Panc1 (cell line): ENCODE results near the gene AGBL3.

Experiments
- CTCF ChIP-seq: fragments of 450-650 bp; IDR thresholded peaks from 2 replicates; pipeline ENCODE4 v1.5.1; 2017; ENCODE audit warnings: mild to moderate bottlenecking
- POLR2AphosphoS5 ChIP-seq: IDR thresholded peaks from 2 replicates; pipeline ENCODE4 v1.6.1; 2012; ENCODE audit warnings: mild to moderate bottlenecking, low read depth, low read length, moderate library complexity
- REST ChIP-seq, 2 experiments: IDR thresholded peaks; 2 replicates each; pipeline ENCODE4 v1.6.1; 2011 to 2012; ENCODE audit warnings: low read depth in 2 of 2, control low read depth in 1 of 2, low read length in 1 of 2, mild to moderate bottlenecking in 1 of 2, moderate library complexity in 1 of 2; ENCODE audit not compliant: insufficient read depth in 1 of 2
- SIN3A ChIP-seq: IDR thresholded peaks from 2 replicates; pipeline ENCODE4 v1.6.1; 2012; ENCODE audit warnings: low read depth, mild to moderate bottlenecking, low read length, moderate library complexity, borderline replicate concordance; ENCODE audit not compliant: insufficient read depth
- TCF7L2 ChIP-seq: IDR thresholded peaks from 2 replicates; pipeline ENCODE4 v1.6.1; 2011; ENCODE audit warnings: mild to moderate bottlenecking, low read depth, low read length, inconsistent platforms

GRCh38 chr7:134941185-134941900 lies 45.0 kb upstream of the AGBL3 start:
- TF ChIP-seq CTCF: no peak
- TF ChIP-seq SIN3A: no peak
- no peak for TF ChIP-seq REST (IDR thresholded peaks at IDR 0.05; ENCODE audit: insufficient read depth in 1 of 2, low read depth in 2 of 2, low read length in 1 of 2)
- TF ChIP-seq POLR2AphosphoS5: no peak
- no peak for TF ChIP-seq TCF7L2
